Rectal smooth muscle tissue (tissue), 1 donor: ENCODE data around the gene C4orf50.

ENCODE experiments used
- H3K27ac ChIP-seq: one replicate; pipeline ENCODE4 v1.7.0; 2013; ENCODE audit warnings: low read depth, low read length, inconsistent platforms
- H3K27me3 ChIP-seq: one replicate; pipeline ENCODE4 v1.7.0; 2013; ENCODE audit warnings: low read length; ENCODE audit not compliant: control insufficient read depth, insufficient read depth
- H3K36me3 ChIP-seq: one replicate; pipeline ENCODE4 v1.7.0; 2013; ENCODE audit warnings: low read length; ENCODE audit not compliant: control insufficient read depth, insufficient read depth
- H3K4me1 ChIP-seq: one replicate; pipeline ENCODE4 v1.7.0; 2013; ENCODE audit warnings: low read length; ENCODE audit not compliant: control insufficient read depth, insufficient read depth
- H3K4me3 ChIP-seq: one replicate; pipeline ENCODE4 v1.7.0; 2013; ENCODE audit warnings: low read length
- H3K9ac ChIP-seq: one replicate; pipeline ENCODE4 v1.7.0; 2013; ENCODE audit warnings: low read length

Gene C4orf50

DNA sequence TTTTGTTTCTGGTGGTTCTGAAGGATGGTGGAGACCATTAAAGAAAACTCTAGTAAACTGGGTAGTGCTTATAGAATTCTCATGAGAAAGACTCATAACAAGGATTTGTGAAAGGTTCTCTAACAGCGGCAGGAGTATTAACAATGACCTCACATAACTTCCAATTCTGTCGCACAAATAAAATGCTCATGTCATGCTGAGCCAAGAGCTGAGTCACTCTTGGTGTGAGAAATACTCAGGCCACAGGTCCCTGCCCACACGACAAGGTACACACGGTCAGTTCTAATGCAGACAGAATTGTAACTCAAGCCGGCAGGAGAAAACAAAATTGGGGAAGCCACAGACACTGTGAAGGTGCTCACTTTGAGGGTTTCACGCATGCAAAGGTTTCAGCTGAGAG, 34.4 kb upstream of the C4orf50 start:
- Histone ChIP-seq H3K9ac (no peak overlapping the region), H3K27me3 (no peaks in the 10 kb centered on the region), H3K4me3 (no peak overlapping the region), H3K4me1 (no peaks in the 10 kb centered on the region), H3K36me3 (no peaks in the 10 kb centered on the region), H3K27ac (no peak overlapping the region)

DNA sequence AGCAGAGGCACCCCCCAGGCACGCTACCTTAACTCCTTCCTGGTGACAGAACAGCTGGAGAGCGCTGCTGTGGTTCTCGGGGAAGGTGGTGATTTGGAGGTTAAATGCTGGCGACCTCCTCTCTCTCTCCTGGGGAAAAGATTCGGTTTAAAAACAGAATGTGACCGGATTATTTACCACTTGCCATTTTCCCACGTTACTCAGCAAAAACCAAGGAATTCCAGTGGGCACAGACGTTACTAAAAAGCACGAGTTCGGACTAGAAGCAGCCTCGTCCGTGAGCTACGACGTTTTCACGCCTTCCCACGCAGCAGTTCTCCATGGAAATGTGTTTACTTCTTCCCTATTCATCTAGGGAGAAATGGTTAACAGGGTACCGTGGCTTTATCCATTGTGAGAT, 32.3 kb upstream of the C4orf50 start:
- no peak overlapping the region for H3K4me3 ChIP-seq
- H3K9ac ChIP-seq = no peak overlapping the region
- H3K4me1 ChIP-seq = no peaks in the 10 kb centered on the region
- H3K27me3 ChIP-seq = no peaks in the 10 kb centered on the region
- no peaks in the 10 kb centered on the region for H3K36me3 ChIP-seq
- no peak overlapping the region for H3K27ac ChIP-seq

DNA sequence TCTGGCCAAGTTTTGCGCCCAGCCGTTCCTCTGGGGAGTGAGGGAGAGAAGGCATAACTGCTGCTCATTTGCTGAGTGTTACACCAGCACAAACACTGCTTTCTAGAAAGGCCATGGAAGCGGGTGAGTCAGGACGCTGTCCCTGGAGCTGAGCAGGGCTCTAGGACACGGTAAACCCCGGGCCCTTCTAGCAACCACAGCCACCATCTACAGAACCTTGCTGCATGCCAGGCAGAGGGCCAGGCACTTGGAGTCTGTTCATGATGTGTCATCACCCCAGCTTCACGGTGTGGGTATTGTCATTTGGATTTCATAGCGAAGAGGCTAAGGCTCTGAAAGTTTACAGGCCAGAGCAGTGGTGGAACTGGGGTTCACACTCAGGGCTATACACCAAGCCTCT, 31.8 kb upstream of the C4orf50 start:
- no peak overlapping the region for H3K27ac ChIP-seq
- H3K27me3 ChIP-seq = no peaks in the 10 kb centered on the region

DNA sequence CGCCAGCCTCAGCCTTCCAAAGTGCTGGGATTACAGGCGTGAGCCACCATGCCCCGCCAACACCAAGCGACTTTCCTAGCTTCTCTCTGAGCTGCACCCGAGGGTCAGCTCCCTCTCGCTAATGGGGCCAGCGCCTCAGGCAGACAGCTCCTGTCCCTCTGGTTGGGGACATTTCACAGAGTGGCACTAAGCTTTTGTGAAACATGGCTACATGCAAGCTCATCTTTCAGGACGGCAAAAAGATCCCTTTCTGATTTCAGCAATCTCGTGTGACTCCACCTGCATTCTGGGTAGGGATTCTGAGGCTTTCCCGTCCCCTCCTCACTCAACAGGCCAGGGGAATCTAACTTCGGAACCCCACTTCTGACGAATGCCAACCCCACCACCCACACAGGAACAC, 31.0 kb upstream of the C4orf50 start:
- no peak overlapping the region for H3K9ac ChIP-seq
- no peak overlapping the region for H3K27ac ChIP-seq
- H3K27me3 ChIP-seq = no peaks in the 10 kb centered on the region
- no peaks in the 10 kb centered on the region for H3K4me1 ChIP-seq
- H3K4me3 ChIP-seq = no peak overlapping the region
- no peaks in the 10 kb centered on the region for H3K36me3 ChIP-seq

More for the DNA sequence above, 31.8 kb upstream of the C4orf50 start:
- Histone ChIP-seq H3K4me1 (no peaks in the 10 kb centered on the region), H3K4me3 (no peak overlapping the region), H3K9ac (no peak overlapping the region), H3K36me3 (no peaks in the 10 kb centered on the region)

DNA sequence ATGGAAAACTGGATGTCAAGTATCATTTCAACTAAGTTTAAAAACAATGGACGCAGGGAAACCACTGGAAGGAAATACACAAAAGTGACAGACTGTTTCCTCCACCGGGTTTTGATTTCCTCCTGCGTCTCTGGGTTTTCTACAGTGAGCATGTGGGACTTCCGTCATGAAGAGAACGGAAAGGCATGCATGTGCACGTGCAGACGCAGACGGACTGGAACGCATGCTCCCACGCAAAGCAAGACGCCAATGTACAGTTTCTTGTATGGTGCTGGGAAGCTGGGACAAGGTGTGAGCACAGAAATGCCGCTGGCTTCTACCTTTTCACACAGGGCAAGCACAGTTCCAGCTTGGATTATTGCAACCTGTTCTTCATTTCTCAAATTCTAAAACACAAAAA, 30.3 kb upstream of the C4orf50 start:
- no peaks in the 10 kb centered on the region for H3K36me3 ChIP-seq
- H3K9ac ChIP-seq = no peak overlapping the region
- H3K27ac ChIP-seq = no peak overlapping the region
- H3K27me3 ChIP-seq = no peaks in the 10 kb centered on the region
- no peaks in the 10 kb centered on the region for H3K4me1 ChIP-seq
- H3K4me3 ChIP-seq = no peak overlapping the region

DNA sequence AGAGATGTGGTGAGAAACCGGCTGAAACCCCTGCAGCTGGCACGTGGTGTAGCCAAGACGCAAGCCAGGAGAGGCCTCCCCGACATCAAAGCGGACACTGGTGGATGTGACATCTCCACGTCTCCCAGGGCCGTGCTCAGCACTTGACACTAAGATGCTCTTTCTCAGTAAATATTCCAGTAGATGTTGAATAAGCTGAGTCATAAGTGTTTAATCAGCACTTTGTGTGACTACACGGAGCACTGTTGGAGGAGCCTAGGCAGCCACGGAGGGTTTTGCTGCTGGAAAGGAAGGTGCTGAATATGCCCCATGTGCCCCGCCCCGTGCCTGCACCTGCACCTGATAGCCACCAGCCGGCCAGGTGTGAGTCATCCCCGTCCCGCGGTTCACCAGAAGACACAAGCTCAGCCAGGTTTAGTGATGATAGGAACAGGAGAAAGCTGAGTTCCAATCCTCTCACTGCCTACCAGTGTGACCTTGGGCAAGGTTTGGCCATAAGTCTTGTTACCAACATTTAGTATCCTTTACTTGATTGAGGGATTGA, 29.0 kb upstream of the C4orf50 start:
- H3K27ac ChIP-seq = no peak overlapping the region
- no peaks in the 10 kb centered on the region for H3K36me3 ChIP-seq
- no peak overlapping the region for H3K9ac ChIP-seq
- no peak overlapping the region for H3K4me3 ChIP-seq
- no peaks in the 10 kb centered on the region for H3K4me1 ChIP-seq
- H3K27me3 ChIP-seq = no peaks in the 10 kb centered on the region

DNA sequence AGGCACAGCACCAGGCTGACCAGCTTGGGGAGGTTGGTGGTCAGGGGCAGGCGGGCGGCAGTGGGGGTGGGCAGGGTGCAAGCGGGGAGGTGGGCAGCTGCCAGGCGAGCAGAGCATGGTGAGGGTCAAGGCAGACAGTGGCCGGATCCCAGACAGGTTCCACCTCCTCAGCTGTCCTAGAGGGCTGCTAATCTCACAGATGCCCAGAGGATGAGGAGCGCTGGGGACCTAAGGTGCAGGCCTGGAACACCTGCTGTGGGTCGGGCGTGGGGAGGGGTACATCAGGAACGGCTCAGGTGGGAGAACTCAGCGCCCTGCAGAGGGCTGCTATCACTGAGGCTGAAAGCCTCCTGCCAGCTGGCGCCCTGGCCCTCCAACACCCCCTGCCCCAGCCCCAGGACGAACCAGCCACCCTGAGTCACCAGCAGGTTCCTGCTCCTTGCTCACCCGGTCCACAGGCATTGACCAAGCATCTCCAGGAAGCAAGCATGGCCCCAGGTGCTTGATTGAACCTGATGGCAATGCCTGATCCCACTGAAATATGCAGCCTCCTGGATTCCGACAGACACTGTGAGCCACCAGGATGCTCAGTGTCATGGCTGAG, 28.4 kb upstream of the C4orf50 start:
- Histone ChIP-seq H3K4me3 (no peak overlapping the region), H3K9ac (no peak overlapping the region), H3K4me1 (no peaks in the 10 kb centered on the region), H3K27me3 (no peaks in the 10 kb centered on the region), H3K27ac (no peak overlapping the region), H3K36me3 (no peaks in the 10 kb centered on the region)

DNA sequence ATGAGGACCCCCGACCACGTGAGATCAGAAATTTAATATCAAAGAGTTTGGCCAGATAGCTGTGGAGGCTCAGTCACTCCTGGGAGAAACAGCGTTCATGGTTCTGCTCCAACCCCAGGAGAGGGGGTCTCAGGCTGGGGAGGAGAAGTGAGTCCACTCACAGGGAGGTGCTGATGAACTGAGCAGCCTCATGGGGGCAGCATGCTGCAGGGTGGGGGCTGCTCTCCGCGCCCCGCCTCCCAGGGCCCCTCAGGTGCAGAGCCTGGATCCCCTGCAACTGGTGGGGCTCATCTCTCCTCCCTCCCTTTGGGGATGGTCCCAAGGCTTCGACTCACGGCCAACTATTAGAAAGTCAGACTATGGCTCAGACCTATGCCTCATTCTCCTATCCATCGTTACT, 26.6 kb upstream of the C4orf50 start:
- H3K4me3 ChIP-seq = no peak overlapping the region
- H3K27ac ChIP-seq = no peak overlapping the region
- H3K36me3 ChIP-seq = no peaks in the 10 kb centered on the region
- H3K4me1 ChIP-seq = no peaks in the 10 kb centered on the region
- H3K27me3 ChIP-seq = no peaks in the 10 kb centered on the region
- H3K9ac ChIP-seq = no peak overlapping the region

DNA sequence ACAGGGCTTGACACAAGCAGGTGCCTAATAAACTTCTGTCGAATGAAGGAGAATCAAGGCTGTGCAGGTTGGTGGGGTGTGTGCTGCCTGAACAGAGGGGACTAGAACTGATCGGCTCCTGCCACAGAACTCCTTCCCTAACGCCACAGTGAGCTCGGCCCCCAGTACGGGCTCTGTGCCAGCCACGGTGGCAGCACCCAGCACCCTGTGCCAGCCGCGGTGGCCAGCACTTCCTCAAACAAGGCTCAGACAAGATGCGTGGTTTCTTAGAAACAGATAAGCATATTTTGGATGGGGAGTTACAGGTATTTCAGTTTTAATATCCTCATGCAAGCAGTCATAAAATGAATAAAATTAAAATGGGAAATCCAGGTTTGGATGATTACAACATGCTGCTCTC, 26.0 kb upstream of the C4orf50 start:
- Histone ChIP-seq H3K4me3 (no peak overlapping the region), H3K27me3 (no peaks in the 10 kb centered on the region)

DNA sequence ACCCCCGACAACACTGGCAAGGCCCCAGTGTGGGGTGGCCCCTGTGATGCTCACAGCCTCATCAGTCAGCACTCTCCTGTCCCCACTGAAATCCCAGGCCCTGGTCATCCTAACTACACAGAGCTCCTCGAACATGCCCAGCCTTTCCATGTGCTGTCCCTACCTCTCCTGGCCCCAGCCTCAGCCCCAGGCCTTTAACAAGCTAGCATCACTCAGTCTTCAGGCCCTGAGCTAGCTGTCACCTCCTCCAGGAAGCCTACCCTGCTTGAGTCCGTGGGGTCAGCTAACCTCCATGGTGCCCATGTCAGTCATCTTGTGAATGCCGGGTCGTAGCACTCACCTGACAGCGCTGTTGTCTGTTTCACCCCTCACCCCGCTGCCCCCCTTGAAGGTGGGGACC, 25.6 kb upstream of the C4orf50 start:
- H3K9ac ChIP-seq = no peak overlapping the region
- no peak overlapping the region for H3K4me3 ChIP-seq
- H3K27ac ChIP-seq = no peak overlapping the region
- H3K27me3 ChIP-seq = no peaks in the 10 kb centered on the region
- no peaks in the 10 kb centered on the region for H3K4me1 ChIP-seq
- no peaks in the 10 kb centered on the region for H3K36me3 ChIP-seq

More for the DNA sequence above, 26.0 kb upstream of the C4orf50 start:
- Histone ChIP-seq H3K4me1 (no peaks in the 10 kb centered on the region), H3K36me3 (no peaks in the 10 kb centered on the region), H3K27ac (no peak overlapping the region), H3K9ac (no peak overlapping the region)

DNA sequence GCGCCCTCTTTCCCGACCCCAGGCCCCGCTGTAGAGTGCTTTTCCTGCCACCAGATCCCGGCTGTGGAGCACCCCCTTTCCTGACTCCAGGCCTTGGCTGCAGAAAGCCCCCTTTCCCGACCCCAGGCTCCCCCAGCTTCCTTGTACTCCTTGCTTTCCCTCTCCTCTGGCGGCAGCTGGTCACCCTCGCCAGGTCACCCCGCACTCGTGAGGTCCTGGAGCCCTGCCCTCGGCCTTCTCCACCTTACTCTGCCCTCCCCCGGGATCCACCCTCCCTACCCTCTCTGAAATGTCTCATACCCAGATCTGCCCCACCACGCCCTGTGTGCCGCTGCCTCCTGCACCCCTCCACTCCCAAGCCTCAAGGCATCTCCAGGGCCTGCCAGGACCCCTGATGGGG, 25.0 kb upstream of the C4orf50 start:
- H3K27me3 ChIP-seq = no peaks in the 10 kb centered on the region
- no peaks in the 10 kb centered on the region for H3K36me3 ChIP-seq
- no peak overlapping the region for H3K9ac ChIP-seq
- H3K4me1 ChIP-seq = no peaks in the 10 kb centered on the region
- no peak overlapping the region for H3K27ac ChIP-seq
- no peak overlapping the region for H3K4me3 ChIP-seq

DNA sequence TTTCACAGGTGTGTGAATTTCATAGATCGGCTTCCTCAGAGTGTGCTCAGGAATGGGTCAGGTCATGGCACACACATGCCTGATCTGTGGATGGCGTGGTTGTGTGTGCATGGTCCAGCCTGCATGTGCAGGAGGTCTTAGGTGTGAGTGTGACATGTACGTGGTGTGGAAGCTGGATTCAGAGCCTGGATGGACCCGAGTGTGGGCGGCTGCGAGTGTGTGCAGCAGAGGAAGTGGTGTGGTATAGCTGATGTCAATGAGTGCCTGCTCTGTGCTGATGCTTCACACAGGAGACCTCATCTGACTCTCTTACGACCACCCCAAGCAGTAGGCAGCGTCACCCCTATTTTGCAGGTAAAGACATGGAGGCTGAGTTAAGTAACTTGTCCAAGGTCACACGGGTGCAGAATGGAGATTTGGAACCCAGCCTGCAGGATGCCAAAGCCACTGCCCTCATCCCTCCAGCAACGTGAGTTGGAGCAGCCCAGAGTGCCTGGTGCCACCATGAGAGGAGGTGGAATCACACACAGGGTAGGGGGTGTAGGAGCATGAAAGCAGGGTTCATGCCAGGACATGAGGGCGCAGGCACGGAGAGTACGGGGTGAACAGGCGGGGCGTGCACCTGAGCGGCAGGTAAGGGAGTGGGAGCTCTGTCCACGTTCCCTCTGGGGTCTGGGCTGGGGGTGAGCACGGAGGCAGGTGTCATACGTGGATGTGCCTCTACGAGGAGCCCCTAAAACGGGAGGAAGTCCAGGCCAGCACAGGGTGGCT, 24.2 kb upstream of the C4orf50 start:
- H3K4me1 ChIP-seq = no peaks in the 10 kb centered on the region
- no peak overlapping the region for H3K27ac ChIP-seq
- no peak overlapping the region for H3K9ac ChIP-seq
- H3K36me3 ChIP-seq = no peaks in the 10 kb centered on the region
- no peaks in the 10 kb centered on the region for H3K27me3 ChIP-seq
- H3K4me3 ChIP-seq = no peak overlapping the region

DNA sequence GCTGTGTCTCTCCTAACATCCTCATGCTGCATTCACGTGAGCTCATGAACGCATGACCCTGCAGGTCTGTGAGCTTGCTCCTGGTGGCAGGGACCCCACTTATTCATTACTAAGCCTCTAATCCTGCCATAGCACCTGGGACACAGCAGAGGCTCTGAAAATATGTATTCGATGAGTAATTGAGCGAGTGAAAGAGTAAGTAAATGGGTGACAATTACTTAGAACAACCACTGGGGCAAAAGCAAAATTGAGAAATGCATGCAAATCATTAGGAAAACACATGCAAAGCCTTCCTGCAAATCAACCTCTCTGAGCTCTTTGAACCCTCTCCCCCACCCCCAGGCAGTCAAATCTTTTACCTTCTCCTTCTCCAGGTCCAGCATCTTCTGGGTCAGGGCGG, 23.6 kb upstream of the C4orf50 start:
- Histone ChIP-seq H3K4me1 (no peaks in the 10 kb centered on the region), H3K36me3 (no peaks in the 10 kb centered on the region), H3K27me3 (no peaks in the 10 kb centered on the region)

More for the DNA sequence above, 23.6 kb upstream of the C4orf50 start:
- no peak overlapping the region for H3K9ac ChIP-seq
- no peak overlapping the region for H3K27ac ChIP-seq
- H3K4me3 ChIP-seq = no peak overlapping the region
